Measurements from ENCODE around the gene TGFBR3L. TPM values are rescaled to one million over a fixed set of nuclear protein-coding genes. Genes with fewer than 3 reads are reported as not detected.

TGFBR3L gene
- total and polyA plus RNA-seq, 2 of the 4 experiments (the other 2 are of a cell fraction), result 0.94 TPM; not detected in 1

- Histone ChIP-seq H2BK15ac (ENCODE audit: low read depth, low read length) (no peak overlapping the region), H2AK9ac (replicated peaks; ENCODE audit: low read depth, low read length, poor library complexity) (peak overlapping the region; percentile 22), H3K9ac (ENCODE audit: low read depth, low read length) (no peak overlapping the region), H3K36me3 (ENCODE audit: control insufficient read depth, insufficient read depth, low read length) (peaks cover 21% of the 10 kb centered on the region), H4K91ac (ENCODE audit: insufficient read depth, low read depth, low read length) (no peak overlapping the region), H3K27me3 (ENCODE audit: control insufficient read depth, insufficient read depth, low read length) (no peaks in the 10 kb centered on the region), H3K18ac (ENCODE audit: low read depth, low read length) (no peak overlapping the region), H3K9me1 (ENCODE audit: insufficient read depth, low read length) (peaks cover 4% of the 10 kb centered on the region; the same call in 1 of the 2 replicates), H3K9me3 (ENCODE audit: control insufficient read depth, insufficient read depth, low read length) (no peaks in the 10 kb centered on the region), H3K79me1 (ENCODE audit: low read depth in 1 of 2, low read length in 2 of 2) (peaks cover 11 to 44% of the 10 kb centered on the region in 2 experiments; a peak in 3 of 4 replicates), H2BK5ac (ENCODE audit: low read depth, low read length, poor library complexity, severe bottlenecking) (no peak overlapping the region), H3K56ac (ENCODE audit: extremely low read depth, insufficient read depth, low read length) (no peak overlapping the region), H3K4me2 (ENCODE audit: low read depth, low read length) (peak overlapping the region; percentile 28; the same call in 1 of the 2 replicates), H2BK120ac (ENCODE audit: low read depth, low read length) (no peak overlapping the region), H2AFZ (replicated peaks; ENCODE audit: low read length, poor library complexity) (no peak overlapping the region), H2AK5ac (ENCODE audit: low read depth, low read length) (0 out of 2 replicates have a peak overlapping the region, but pooled peaks have one; percentile 4), H4K5ac (ENCODE audit: low read depth, low read length) (no peak overlapping the region), H3K4me1 (ENCODE audit: control insufficient read depth, insufficient read depth, low read length) (no peaks in the 10 kb centered on the region), H3K14ac (replicated peaks; ENCODE audit: low read depth, low read length) (no peak overlapping the region), H3K4ac (ENCODE audit: low read depth, low read length) (no peak overlapping the region), H3K27ac (ENCODE audit: insufficient read depth, low read length) (no peak overlapping the region), H3K23ac (ENCODE audit: low read depth, low read length) (peak overlapping the region; percentile 17; the same call in 1 of the 2 replicates), H3K4me3 (ENCODE audit: insufficient read depth, low read depth, low read length) (no peak overlapping the region), H4K8ac (ENCODE audit: low read depth in 2 of 2, low read length in 2 of 2) (no peak overlapping the region), H4K20me1 (ENCODE audit: insufficient read depth, low read length) (no peaks in the 10 kb centered on the region), H2BK20ac (ENCODE audit: low read depth, low read length) (no peak overlapping the region)
- CTCF ChIA-PET, result no interaction called here
- POLR2A ChIA-PET (ENCODE audit: unreplicated experiment), result no interaction called here
- 96% methylated on average over 8 of the region's 19 CpGs; no CpG with 5 or more reads in 1 of the 2 experiments for WGBS, 2 experiments (ENCODE audit: extremely low coverage in 2 of 2, insufficient read length in 1 of 2)
- no TSS peak for BruUV-seq (replicated peaks)
- in situ Hi-C loops (cut with MboI; ENCODE audit: low sequenced_read_pairs), result loop anchor here (5.0 kb wide), 1 partner anchor 310 kb away; no protein-coding TSS in a partner anchor
- intact Hi-C loops (cut with micrococcal nuclease), result loop anchor here (2.0 kb wide), 1 partner anchor 61 kb away; no protein-coding TSS in a partner anchor
- DNase-seq (no peak), ATAC-seq (ENCODE audit: low read depth) (no peak)
- dilution Hi-C loops (cut with HindIII; ENCODE audit: low sequenced_read_pairs, unreplicated experiment), result no loop called here
- no peak for TF ChIP-seq FOS (IDR thresholded peaks at IDR 0.05; ENCODE audit: low read depth, low read length)
- no peak for TF ChIP-seq NFE2L2 (IDR thresholded peaks at IDR 0.05; ENCODE audit: low read depth, low read length)
- TF ChIP-seq BHLHE40 (IDR thresholded peaks at IDR 0.05; ENCODE audit: low read depth, low read length), result no peak
- no peak for TF ChIP-seq CEBPB (IDR thresholded peaks at IDR 0.05; ENCODE audit: low read depth, low read length)
- TF ChIP-seq, protein P1, sequence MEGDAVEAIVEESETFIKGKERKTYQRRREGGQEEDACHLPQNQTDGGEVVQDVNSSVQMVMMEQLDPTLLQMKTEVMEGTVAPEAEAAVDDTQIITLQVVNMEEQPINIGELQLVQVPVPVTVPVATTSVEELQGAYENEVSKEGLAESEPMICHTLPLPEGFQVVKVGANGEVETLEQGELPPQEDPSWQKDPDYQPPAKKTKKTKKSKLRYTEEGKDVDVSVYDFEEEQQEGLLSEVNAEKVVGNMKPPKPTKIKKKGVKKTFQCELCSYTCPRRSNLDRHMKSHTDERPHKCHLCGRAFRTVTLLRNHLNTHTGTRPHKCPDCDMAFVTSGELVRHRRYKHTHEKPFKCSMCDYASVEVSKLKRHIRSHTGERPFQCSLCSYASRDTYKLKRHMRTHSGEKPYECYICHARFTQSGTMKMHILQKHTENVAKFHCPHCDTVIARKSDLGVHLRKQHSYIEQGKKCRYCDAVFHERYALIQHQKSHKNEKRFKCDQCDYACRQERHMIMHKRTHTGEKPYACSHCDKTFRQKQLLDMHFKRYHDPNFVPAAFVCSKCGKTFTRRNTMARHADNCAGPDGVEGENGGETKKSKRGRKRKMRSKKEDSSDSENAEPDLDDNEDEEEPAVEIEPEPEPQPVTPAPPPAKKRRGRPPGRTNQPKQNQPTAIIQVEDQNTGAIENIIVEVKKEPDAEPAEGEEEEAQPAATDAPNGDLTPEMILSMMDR (conservative IDR thresholded peaks at IDR 0.05; ENCODE audit: low read depth, low read length), result no peak
- TF ChIP-seq CHD1 (IDR thresholded peaks at IDR 0.05; ENCODE audit: low read depth, low read length), result no peak
- no peak for TF ChIP-seq RAD21 (IDR thresholded peaks at IDR 0.05; ENCODE audit: low read length)
- TF ChIP-seq RFX5 (IDR thresholded peaks at IDR 0.05; ENCODE audit: low read depth, low read length), result no peak
- TF ChIP-seq POLR2A (IDR thresholded peaks at IDR 0.05; ENCODE audit: low read depth, low read length), result no peak
- no peak for TF ChIP-seq MAFK (IDR thresholded peaks at IDR 0.05; ENCODE audit: low read depth, low read length)
- TF ChIP-seq, protein P2, sequence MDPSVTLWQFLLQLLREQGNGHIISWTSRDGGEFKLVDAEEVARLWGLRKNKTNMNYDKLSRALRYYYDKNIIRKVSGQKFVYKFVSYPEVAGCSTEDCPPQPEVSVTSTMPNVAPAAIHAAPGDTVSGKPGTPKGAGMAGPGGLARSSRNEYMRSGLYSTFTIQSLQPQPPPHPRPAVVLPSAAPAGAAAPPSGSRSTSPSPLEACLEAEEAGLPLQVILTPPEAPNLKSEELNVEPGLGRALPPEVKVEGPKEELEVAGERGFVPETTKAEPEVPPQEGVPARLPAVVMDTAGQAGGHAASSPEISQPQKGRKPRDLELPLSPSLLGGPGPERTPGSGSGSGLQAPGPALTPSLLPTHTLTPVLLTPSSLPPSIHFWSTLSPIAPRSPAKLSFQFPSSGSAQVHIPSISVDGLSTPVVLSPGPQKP (IDR thresholded peaks at IDR 0.05; ENCODE audit: borderline replicate concordance, low read depth, low read length), result no peak
- no peak for TF ChIP-seq RCOR1 (IDR thresholded peaks at IDR 0.05; ENCODE audit: insufficient replicate concordance, low read length)
- no peak for TF ChIP-seq SMC3 (IDR thresholded peaks at IDR 0.05; ENCODE audit: low read depth, low read length)
- TF ChIP-seq MXI1 (IDR thresholded peaks at IDR 0.05; ENCODE audit: borderline replicate concordance, low read depth, low read length), result no peak
- TF ChIP-seq MAZ (IDR thresholded peaks at IDR 0.05; ENCODE audit: borderline replicate concordance, low read depth, low read length), result no peak
These were observed 27.4 kb downstream of the TGFBR3L start for GRCh38 chr19:7941895-7942596.

All from IMR-90 (cell line).